ENCODE results near the gene NT5M.

GRCh38 chr17:17382065-17382459 is 78.9 kb downstream of the NT5M start:
- TF ChIP-seq, protein P1, sequence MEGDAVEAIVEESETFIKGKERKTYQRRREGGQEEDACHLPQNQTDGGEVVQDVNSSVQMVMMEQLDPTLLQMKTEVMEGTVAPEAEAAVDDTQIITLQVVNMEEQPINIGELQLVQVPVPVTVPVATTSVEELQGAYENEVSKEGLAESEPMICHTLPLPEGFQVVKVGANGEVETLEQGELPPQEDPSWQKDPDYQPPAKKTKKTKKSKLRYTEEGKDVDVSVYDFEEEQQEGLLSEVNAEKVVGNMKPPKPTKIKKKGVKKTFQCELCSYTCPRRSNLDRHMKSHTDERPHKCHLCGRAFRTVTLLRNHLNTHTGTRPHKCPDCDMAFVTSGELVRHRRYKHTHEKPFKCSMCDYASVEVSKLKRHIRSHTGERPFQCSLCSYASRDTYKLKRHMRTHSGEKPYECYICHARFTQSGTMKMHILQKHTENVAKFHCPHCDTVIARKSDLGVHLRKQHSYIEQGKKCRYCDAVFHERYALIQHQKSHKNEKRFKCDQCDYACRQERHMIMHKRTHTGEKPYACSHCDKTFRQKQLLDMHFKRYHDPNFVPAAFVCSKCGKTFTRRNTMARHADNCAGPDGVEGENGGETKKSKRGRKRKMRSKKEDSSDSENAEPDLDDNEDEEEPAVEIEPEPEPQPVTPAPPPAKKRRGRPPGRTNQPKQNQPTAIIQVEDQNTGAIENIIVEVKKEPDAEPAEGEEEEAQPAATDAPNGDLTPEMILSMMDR (IDR thresholded peaks at IDR 0.05), result no peak
- TF ChIP-seq POLR2A (IDR thresholded peaks at IDR 0.05) (no peak), POLR2AphosphoS5 (IDR thresholded peaks at IDR 0.05) (no peak), EP300 (IDR thresholded peaks at IDR 0.05; ENCODE audit: low read depth) (no peak)

Measured in transverse colon (tissue), 4 donors.